OCI-LY3 (cell line): ENCODE results near the gene TSPEAR.

Experiments
- EZH2phosphoT487 ChIP-seq: fragments of 200-600 bp; shearing (Covaris generic); IDR thresholded peaks from 2 replicates; pipeline ENCODE4 v1.6.1; 2018; ENCODE audit warnings: antibody characterized with exemption, mixed run types, low read depth
- TF ChIP-seq, protein P1 (sequence below): fragments of 200-600, 300-600 bp; sonication (generic); IDR thresholded peaks from 2 replicates; pipeline ENCODE4 v1.5.1; 2014; ENCODE audit warnings: antibody characterized with exemption, low read length, low read depth

- TF ChIP-seq, protein P1, sequence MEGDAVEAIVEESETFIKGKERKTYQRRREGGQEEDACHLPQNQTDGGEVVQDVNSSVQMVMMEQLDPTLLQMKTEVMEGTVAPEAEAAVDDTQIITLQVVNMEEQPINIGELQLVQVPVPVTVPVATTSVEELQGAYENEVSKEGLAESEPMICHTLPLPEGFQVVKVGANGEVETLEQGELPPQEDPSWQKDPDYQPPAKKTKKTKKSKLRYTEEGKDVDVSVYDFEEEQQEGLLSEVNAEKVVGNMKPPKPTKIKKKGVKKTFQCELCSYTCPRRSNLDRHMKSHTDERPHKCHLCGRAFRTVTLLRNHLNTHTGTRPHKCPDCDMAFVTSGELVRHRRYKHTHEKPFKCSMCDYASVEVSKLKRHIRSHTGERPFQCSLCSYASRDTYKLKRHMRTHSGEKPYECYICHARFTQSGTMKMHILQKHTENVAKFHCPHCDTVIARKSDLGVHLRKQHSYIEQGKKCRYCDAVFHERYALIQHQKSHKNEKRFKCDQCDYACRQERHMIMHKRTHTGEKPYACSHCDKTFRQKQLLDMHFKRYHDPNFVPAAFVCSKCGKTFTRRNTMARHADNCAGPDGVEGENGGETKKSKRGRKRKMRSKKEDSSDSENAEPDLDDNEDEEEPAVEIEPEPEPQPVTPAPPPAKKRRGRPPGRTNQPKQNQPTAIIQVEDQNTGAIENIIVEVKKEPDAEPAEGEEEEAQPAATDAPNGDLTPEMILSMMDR = no peak
- TF ChIP-seq EZH2phosphoT487 = no peak
Observed at GRCh38 chr21:44556879-44557278, 154.5 kb downstream of the TSPEAR start.
